C4-2B (cell line): ENCODE results near the gene EFCAB8.

Experiments
- H3K27ac ChIP-seq: fragments of 450-650 bp; 2 replicates; pipeline ENCODE4 v1.5.1; 2017
- CTCF ChIP-seq: fragments of 450-650 bp; conservative IDR thresholded peaks from 2 replicates; pipeline ENCODE4 v1.5.1; 2017; ENCODE audit warnings: mild to moderate bottlenecking
- ZFX ChIP-seq: fragments of 450-650 bp; IDR thresholded peaks from 2 replicates; pipeline ENCODE4 v1.6.1; 2017

The EFCAB8 gene

GRCh38 chr20:33009214-33010132 is 150.8 kb downstream of the EFCAB8 start:
- TF ChIP-seq CTCF = no peak
- no peak for TF ChIP-seq ZFX
- peak overlapping the region; percentile 39 for H3K27ac ChIP-seq

GRCh38 chr20:33010133-33010504 is 151.4 kb downstream of the EFCAB8 start:
- TF ChIP-seq CTCF = no peak
- no peak for TF ChIP-seq ZFX
- H3K27ac ChIP-seq = peak overlapping the region; percentile 39

- H3K27ac ChIP-seq = peak overlapping the region; percentile 39
- TF ChIP-seq ZFX (no peak), CTCF (no peak)
Measured at GRCh38 chr20:33010674-33011449, 152.1 kb downstream of the EFCAB8 start.
